B cell (primary cell): ENCODE measurements around the gene SIRT3.
"Not testable (repeated sequence)": the region's sequence is repeated elsewhere in the genome, so short reads cannot be mapped to it uniquely, and the experiment has no call there.

ENCODE experiments used
- EZH2 ChIP-seq: IDR thresholded peaks from 2 replicates; pipeline ENCODE4 v1.6.1; 2012; ENCODE audit warnings: borderline replicate concordance, low read depth, mild to moderate bottlenecking, moderate library complexity, low read length; ENCODE audit not compliant: insufficient read depth, poor library complexity, severe bottlenecking
- TF ChIP-seq, protein P1 (sequence below): fragments of 200-600 bp; IDR thresholded peaks from one replicate; pipeline ENCODE4 v1.8.0; 2022; ENCODE audit warnings: antibody characterized with exemption, mild to moderate bottlenecking

DNA sequence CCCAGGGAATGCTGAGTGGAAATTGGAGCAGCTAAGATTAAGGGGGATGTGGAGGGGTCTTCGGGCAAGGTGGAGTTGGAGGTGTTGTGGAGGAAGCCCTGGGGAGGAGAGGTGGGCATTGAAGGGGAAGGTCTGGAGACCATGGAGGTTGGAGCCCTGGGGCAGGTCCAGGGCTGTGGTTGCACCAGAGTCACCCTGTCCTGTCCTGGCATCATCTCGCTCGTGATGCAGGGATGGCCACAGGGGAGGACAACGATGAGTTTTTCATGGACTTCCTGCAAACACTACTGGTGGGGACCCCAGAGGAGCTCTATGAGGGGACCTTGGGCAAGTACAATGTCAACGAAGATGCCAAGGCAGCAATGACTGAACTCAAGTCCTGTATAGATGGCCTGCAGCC is 42.7 kb downstream of the SIRT3 start:
- TF ChIP-seq, protein P1, sequence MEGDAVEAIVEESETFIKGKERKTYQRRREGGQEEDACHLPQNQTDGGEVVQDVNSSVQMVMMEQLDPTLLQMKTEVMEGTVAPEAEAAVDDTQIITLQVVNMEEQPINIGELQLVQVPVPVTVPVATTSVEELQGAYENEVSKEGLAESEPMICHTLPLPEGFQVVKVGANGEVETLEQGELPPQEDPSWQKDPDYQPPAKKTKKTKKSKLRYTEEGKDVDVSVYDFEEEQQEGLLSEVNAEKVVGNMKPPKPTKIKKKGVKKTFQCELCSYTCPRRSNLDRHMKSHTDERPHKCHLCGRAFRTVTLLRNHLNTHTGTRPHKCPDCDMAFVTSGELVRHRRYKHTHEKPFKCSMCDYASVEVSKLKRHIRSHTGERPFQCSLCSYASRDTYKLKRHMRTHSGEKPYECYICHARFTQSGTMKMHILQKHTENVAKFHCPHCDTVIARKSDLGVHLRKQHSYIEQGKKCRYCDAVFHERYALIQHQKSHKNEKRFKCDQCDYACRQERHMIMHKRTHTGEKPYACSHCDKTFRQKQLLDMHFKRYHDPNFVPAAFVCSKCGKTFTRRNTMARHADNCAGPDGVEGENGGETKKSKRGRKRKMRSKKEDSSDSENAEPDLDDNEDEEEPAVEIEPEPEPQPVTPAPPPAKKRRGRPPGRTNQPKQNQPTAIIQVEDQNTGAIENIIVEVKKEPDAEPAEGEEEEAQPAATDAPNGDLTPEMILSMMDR: not testable (repeated sequence)
- not testable (repeated sequence) for TF ChIP-seq EZH2
